Ascending aorta (tissue), 2 donors: ENCODE data around the gene PEF1. TPM values are rescaled to one million over a fixed set of nuclear protein-coding genes. Genes with fewer than 3 reads are reported as not detected.
"Not testable (repeated sequence)": the region's sequence is repeated elsewhere in the genome, so short reads cannot be mapped to it uniquely, and the experiment has no call there.

ENCODE experiments used
- DNase-seq, 2 donors: peaks; one replicate each; pipeline ENCODE4 v3.0.0-alpha.2; 2019; ENCODE audit warnings: low spot score in 2 of 2
- H3K27ac ChIP-seq, 2 donors: fragments of 200-600 bp; sonication (generic); one replicate each; pipeline ENCODE4 v1.5.1; 2016 to 2017; ENCODE audit warnings: mild to moderate bottlenecking in 1 of 2
- H3K27me3 ChIP-seq: fragments of 200-600 bp; sonication (generic); one replicate; pipeline ENCODE4 v1.5.1; 2017
- H3K36me3 ChIP-seq, 2 donors: fragments of 200-600 bp; sonication (generic); one replicate each; pipeline ENCODE4 v1.5.1; 2016
- H3K4me1 ChIP-seq, 2 donors: fragments of 200-600 bp; sonication (generic); one replicate each; pipeline ENCODE4 v1.5.1; 2016 to 2017; ENCODE audit warnings: mild to moderate bottlenecking in 1 of 2
- H3K4me3 ChIP-seq, 2 donors: fragments of 200-600 bp; sonication (generic); one replicate each; pipeline ENCODE4 v1.5.1; 2016 to 2017; ENCODE audit warnings: mild to moderate bottlenecking in 1 of 2
- H3K9me3 ChIP-seq, 2 donors: fragments of 200-600 bp; sonication (generic); one replicate each; pipeline ENCODE4 v1.5.1; 2016
- CTCF ChIP-seq, 3 experiments: fragments of 200-600 bp in 2 of 3; fragments of 450-650 bp in 1 of 3; sonication (generic) in 2 of 3; IDR thresholded peaks; one replicate each; pipeline ENCODE4 v1.5.1; 2016 to 2019; ENCODE audit warnings: antibody characterized with exemption in 3 of 3, mild to moderate bottlenecking in 1 of 3, moderate library complexity in 1 of 3
- intact Hi-C: fragments of 100-400 bp; cut with DNase I; formaldehyde crosslinking; loops from one replicate; pipeline ENCODE4 v1.15.1; 2023
- total RNA-seq: library from RNA; depleted of rRNA; stranded (reverse); fragments of >200 nt; gene quantifications from one replicate; pipeline ENCODE4 v1.1.0, GENCODE V29; 2016

PEF1 gene
- total RNA-seq, 1 donor from 2014 or later = 340 TPM

- intact Hi-C loops = loop anchor here (2.0 to 10.0 kb wide), 6 partner anchors 14 to 1883 kb away; partner anchors contain the start of genes PEF1 and ZSCAN20
- no peak for TF ChIP-seq CTCF (IDR thresholded peaks at IDR 0.05)
- H3K4me1 ChIP-seq = peaks cover 36 to 66% of the 10 kb centered on the region in 2 donors
- DNase-seq = peak in 1 of 2 donors; percentile 89
- no peaks in the 10 kb centered on the region for H3K27me3 ChIP-seq
- peak overlapping the region; percentile 93 to 97 for H3K27ac ChIP-seq
- no peaks in the 10 kb centered on the region for H3K9me3 ChIP-seq
- H3K4me3 ChIP-seq = peak overlapping the region; percentile 46 to 56
- H3K36me3 ChIP-seq = peaks cover 28 to 29% of the 10 kb centered on the region in 2 donors
Observed at GRCh38 chr1:31588751-31589515, 55.7 kb downstream of the PEF1 start.

DNA sequence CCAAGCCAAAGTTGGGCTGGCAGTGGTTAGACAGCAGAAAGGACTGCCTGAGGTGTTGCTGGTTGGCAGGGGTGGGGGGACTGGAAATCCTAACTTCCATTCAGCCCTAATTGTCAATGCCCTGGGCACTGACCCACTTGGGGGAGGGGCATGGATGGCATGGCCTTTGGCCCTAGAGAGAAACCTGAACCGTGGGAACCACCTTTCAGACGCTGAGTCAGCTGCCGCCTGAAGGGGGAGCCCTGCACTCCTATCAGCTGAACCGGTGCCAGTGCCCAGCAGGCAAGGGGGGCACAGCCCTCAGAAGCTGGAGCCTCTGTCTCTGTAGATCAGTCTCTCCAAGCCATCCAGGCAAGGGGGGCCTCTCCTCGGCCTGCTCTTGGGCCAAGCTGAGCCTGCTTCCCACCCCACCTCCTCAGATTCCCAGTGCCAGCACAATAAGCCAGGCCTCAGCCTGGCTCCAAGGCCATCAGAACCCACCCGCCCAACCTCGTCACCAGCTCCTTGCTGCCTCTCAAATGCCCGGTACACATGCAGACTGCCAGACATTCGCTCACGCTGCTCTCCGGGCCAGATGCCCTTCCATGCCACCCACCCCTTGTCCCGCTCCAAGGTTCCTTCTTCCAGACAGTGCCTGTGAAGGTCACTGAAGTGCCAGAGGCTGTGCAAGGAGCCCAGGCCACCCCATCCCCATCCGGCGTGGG lies 56.8 kb downstream of the PEF1 start:
- Histone ChIP-seq H3K4me3 (peak overlapping the region; percentile 46 to 56), H3K27ac (peak overlapping the region; percentile 93 to 97), H3K4me1 (peaks cover 45 to 77% of the 10 kb centered on the region in 2 donors), H3K9me3 (no peaks in the 10 kb centered on the region), H3K36me3 (peaks cover 36 to 39% of the 10 kb centered on the region in 2 donors), H3K27me3 (no peaks in the 10 kb centered on the region)
- peak; percentile 70 to 94 for DNase-seq
- intact Hi-C loops = loop anchor here (2.0 to 10.0 kb wide), 6 partner anchors 13 to 1884 kb away; partner anchors contain the start of genes PEF1 and ZSCAN20
- TF ChIP-seq CTCF (IDR thresholded peaks at IDR 0.05) = peak; percentile 28 to 69 (median 65)

DNA sequence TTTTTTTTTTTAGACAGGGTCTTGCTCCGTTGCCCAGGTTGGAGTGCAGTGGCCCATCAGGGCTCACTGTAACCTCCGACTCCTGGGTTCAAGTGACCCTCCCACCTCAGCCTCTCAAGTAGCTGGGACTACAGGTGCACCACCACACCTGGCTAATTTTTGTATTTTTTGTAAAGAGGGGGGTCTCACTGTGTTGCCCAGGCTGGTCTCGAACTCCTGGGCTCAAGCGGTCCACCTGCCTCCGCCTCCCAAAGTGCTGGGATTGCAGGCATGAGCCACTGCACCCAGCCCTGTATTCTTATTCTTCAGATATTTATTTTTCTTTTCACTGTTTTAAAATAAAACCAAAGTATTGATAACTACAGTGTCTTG lies 57.4 kb downstream of the PEF1 start:
- Histone ChIP-seq H3K4me1 (peaks cover 48 to 80% of the 10 kb centered on the region in 2 donors), H3K36me3 (peaks cover 37 to 45% of the 10 kb centered on the region in 2 donors), H3K27ac (peak overlapping the region; percentile 93 to 97)
- DNase-seq, H3K9me3 ChIP-seq, H3K27me3 ChIP-seq, H3K4me3 ChIP-seq: not testable (repeated sequence)
- intact Hi-C loops = loop anchor here (5.0 to 10.0 kb wide), 3 partner anchors 357 to 1885 kb away; partner anchors contain the start of gene ZSCAN20

GRCh38 chr1:31586376-31587327 lies 58.0 kb downstream of the PEF1 start:
- H3K27ac ChIP-seq = peak overlapping the region; percentile 93 to 97
- intact Hi-C loops = loop anchor here (5.0 to 10.0 kb wide), 3 partner anchors 358 to 1886 kb away; partner anchors contain the start of gene ZSCAN20
- no peak for TF ChIP-seq CTCF (IDR thresholded peaks at IDR 0.05)
- no peak for DNase-seq
- H3K27me3 ChIP-seq = no peaks in the 10 kb centered on the region
- no peaks in the 10 kb centered on the region for H3K9me3 ChIP-seq
- H3K36me3 ChIP-seq = peaks cover 37 to 49% of the 10 kb centered on the region in 2 donors
- H3K4me3 ChIP-seq = peak overlapping the region in 1 of 2 donors; percentile 89
- H3K4me1 ChIP-seq = peaks cover 51 to 81% of the 10 kb centered on the region in 2 donors

- DNase-seq = no peak
- H3K4me3 ChIP-seq = peak overlapping the region in 1 of 2 donors; percentile 89
- H3K36me3 ChIP-seq = peaks cover 37 to 54% of the 10 kb centered on the region in 2 donors
- TF ChIP-seq CTCF (IDR thresholded peaks at IDR 0.05) = no peak
- peaks cover 51 to 85% of the 10 kb centered on the region in 2 donors for H3K4me1 ChIP-seq
- no peaks in the 10 kb centered on the region for H3K27me3 ChIP-seq
- intact Hi-C loops = loop anchor here (1.0 to 10.0 kb wide), 4 partner anchors 117 to 1886 kb away; partner anchors contain the start of gene ZSCAN20
- no peaks in the 10 kb centered on the region for H3K9me3 ChIP-seq
- H3K27ac ChIP-seq = peak overlapping the region; percentile 93 to 97
Observed at GRCh38 chr1:31585736-31586365, 58.8 kb downstream of the PEF1 start.
